ENCODE results near the gene ZBTB8A.
"Not testable (repeated sequence)": the region's sequence is repeated elsewhere in the genome, so short reads cannot be mapped to it uniquely, and the experiment has no call there.

ZBTB8A gene

GRCh38 chr1:32538887-32539583 lies at the start of gene ZBTB8A:
Gene ZBTB8A, plus strand, starts transcription at chr1:32539427. Its CDS starts 53,505 bp downstream, at chr1:32592932.
- peak; percentile 44 for DNase-seq (ENCODE audit: low spot score)

GRCh38 chr1:32489774-32490454 lies 49.3 kb upstream of the ZBTB8A start:
- no peak for DNase-seq (ENCODE audit: low spot score)

- no peak for DNase-seq (ENCODE audit: low spot score)
Observed at GRCh38 chr1:32491386-32491785, 47.8 kb upstream of the ZBTB8A start.

GRCh38 chr1:32494196-32494595 lies 45.0 kb upstream of the ZBTB8A start:
- no peak for DNase-seq (ENCODE audit: low spot score)

- DNase-seq (ENCODE audit: low spot score): no peak
Observed at GRCh38 chr1:32494711-32495337, 44.4 kb upstream of the ZBTB8A start.

- DNase-seq (ENCODE audit: low spot score): no peak
Observed at GRCh38 chr1:32496127-32496526, 43.1 kb upstream of the ZBTB8A start.

- DNase-seq (ENCODE audit: low spot score): no peak
Observed at GRCh38 chr1:32498751-32499150, 40.5 kb upstream of the ZBTB8A start.

GRCh38 chr1:32500387-32501209 lies 38.6 kb upstream of the ZBTB8A start:
- peak; percentile 46 for DNase-seq (ENCODE audit: low spot score)

GRCh38 chr1:32501865-32502264 lies 37.4 kb upstream of the ZBTB8A start:
- DNase-seq (ENCODE audit: low spot score): peak; percentile 31

GRCh38 chr1:32503153-32503552 lies 36.1 kb upstream of the ZBTB8A start:
- DNase-seq (ENCODE audit: low spot score): no peak

- no peak for DNase-seq (ENCODE audit: low spot score)
Observed at GRCh38 chr1:32507021-32507420, 32.2 kb upstream of the ZBTB8A start.

GRCh38 chr1:32508761-32509160 lies 30.5 kb upstream of the ZBTB8A start:
- no peak for DNase-seq (ENCODE audit: low spot score)

- no peak for DNase-seq (ENCODE audit: low spot score)
Observed at GRCh38 chr1:32509939-32510338, 29.3 kb upstream of the ZBTB8A start.

GRCh38 chr1:32516402-32516801 lies 22.8 kb upstream of the ZBTB8A start:
- DNase-seq (ENCODE audit: low spot score): no peak

- DNase-seq (ENCODE audit: low spot score): no peak
Observed at GRCh38 chr1:32518976-32519375, 20.3 kb upstream of the ZBTB8A start.

- no peak for DNase-seq (ENCODE audit: low spot score)
Observed at GRCh38 chr1:32521165-32521564, 18.1 kb upstream of the ZBTB8A start.

GRCh38 chr1:32525053-32525452 lies 14.2 kb upstream of the ZBTB8A start:
- DNase-seq (ENCODE audit: low spot score): no peak

- no peak for DNase-seq (ENCODE audit: low spot score)
Observed at GRCh38 chr1:32525661-32526444, 13.4 kb upstream of the ZBTB8A start.

- not testable (repeated sequence) for DNase-seq (ENCODE audit: low spot score)
Observed at GRCh38 chr1:32528550-32528949, 10.7 kb upstream of the ZBTB8A start.

- no peak for DNase-seq (ENCODE audit: low spot score)
Observed at GRCh38 chr1:32533792-32534327, 5.4 kb upstream of the ZBTB8A start.

GRCh38 chr1:32536117-32536516 lies 3.1 kb upstream of the ZBTB8A start:
- DNase-seq (ENCODE audit: low spot score): no peak

Measured in kidney capillary endothelial cell (primary cell).